Endodermal cell (in vitro differentiated cells): Measurements from ENCODE around the gene SEC11A. TPM values are rescaled to one million over a fixed set of nuclear protein-coding genes. Genes with fewer than 3 reads are reported as not detected.

ENCODE experiments used
- DNase-seq: peaks from one replicate; pipeline ENCODE4 v3.0.0-alpha.2; 2017
- H3K27ac ChIP-seq: 2 replicates; pipeline ENCODE4 v1.5.1; 2013; ENCODE audit warnings: mild to moderate bottlenecking, low read depth, low read length, moderate library complexity
- H3K27me3 ChIP-seq: 2 replicates; pipeline ENCODE4 v1.6.1; 2013; ENCODE audit warnings: mild to moderate bottlenecking, low read length, moderate library complexity; ENCODE audit not compliant: insufficient read depth, control insufficient read depth, poor library complexity, severe bottlenecking
- H3K36me3 ChIP-seq: 2 replicates; pipeline ENCODE4 v1.7.0; 2013; ENCODE audit warnings: mild to moderate bottlenecking, low read length, moderate library complexity; ENCODE audit not compliant: control insufficient read depth, insufficient read depth
- H3K4me1 ChIP-seq: one replicate; pipeline ENCODE4 v1.7.0; 2013; ENCODE audit warnings: low read length; ENCODE audit not compliant: control insufficient read depth, insufficient read depth
- H3K4me3 ChIP-seq: 2 replicates; pipeline ENCODE4 v1.5.1; 2013; ENCODE audit warnings: mild to moderate bottlenecking, low read length, moderate library complexity
- H3K9ac ChIP-seq: 2 replicates; pipeline ENCODE4 v1.6.1; 2013; ENCODE audit warnings: mild to moderate bottlenecking, low read length, moderate library complexity; ENCODE audit not compliant: poor library complexity, severe bottlenecking; ENCODE audit errors: extremely low read depth
- H3K9me3 ChIP-seq: 2 replicates; pipeline ENCODE4 v1.6.1; 2013; ENCODE audit warnings: mild to moderate bottlenecking, low read length, moderate library complexity; ENCODE audit not compliant: control insufficient read depth
- H3K27ac Mint-ChIP-seq: 2 replicates; pipeline ENCODE4 v1.8.0; 2020; ENCODE audit warnings: mixed read lengths
- H3K27me3 Mint-ChIP-seq: 2 replicates; pipeline ENCODE4 v1.8.0; 2021; ENCODE audit warnings: mild to moderate bottlenecking, mixed read lengths; ENCODE audit not compliant: insufficient read depth
- H3K36me3 Mint-ChIP-seq: 2 replicates; pipeline ENCODE4 v1.8.0; 2020; ENCODE audit warnings: low read depth, mixed read lengths
- H3K4me1 Mint-ChIP-seq: 2 replicates; pipeline ENCODE4 v1.8.0; 2020; ENCODE audit warnings: mixed read lengths
- H3K4me3 Mint-ChIP-seq: 2 replicates; pipeline ENCODE4 v1.8.0; 2020; ENCODE audit warnings: mild to moderate bottlenecking, moderate library complexity, mixed read lengths
- H3K9me3 Mint-ChIP-seq: 2 replicates; pipeline ENCODE4 v1.8.0; 2020; ENCODE audit warnings: mild to moderate bottlenecking, mixed read lengths
- CTCF ChIP-seq: fragments of 200-600 bp; sonication (generic); conservative IDR thresholded peaks from 2 replicates; pipeline ENCODE4 v1.5.0; 2021; ENCODE audit warnings: antibody characterized with exemption, mild to moderate bottlenecking
- WGBS, 2 experiments: methylation state at CpG; one replicate each; pipeline versions ENCODE4 v1.1.5 to v1.1.7; 2013; ENCODE audit warnings: missing lambda C conversion rate in 2 of 2, mixed read lengths in 1 of 2; ENCODE audit not compliant: insufficient coverage in 1 of 2, insufficient read length in 1 of 2; 5-methylcytosine and 5-hydroxymethylcytosine counted together
- total RNA-seq, 2 donors: library from RNA; stranded (reverse); fragmentation: NEBNext Ultra II Directional in 1 of 2; extraction: Animal tissue kit (Norgen Biotek cat#: 25700) in 1 of 2; gene quantifications; 2 replicates in 1 of 2; 3 replicates in 1 of 2; pipeline ENCODE4 v1.2.1, GENCODE V29; 2021

SEC11A gene
- total RNA-seq, 2 donors from 2014 or later, result 192 to 197 TPM

- H3K4me3 ChIP-seq, result no peak overlapping the region
- H3K27ac Mint-ChIP-seq, result peak overlapping the region; percentile 62
- H3K9me3 Mint-ChIP-seq, result no peaks in the 10 kb centered on the region
- no peaks in the 10 kb centered on the region for H3K4me1 ChIP-seq
- no peaks in the 10 kb centered on the region for H3K36me3 ChIP-seq
- H3K27me3 ChIP-seq, result no peaks in the 10 kb centered on the region
- H3K27ac ChIP-seq, result no peak overlapping the region
- no peaks in the 10 kb centered on the region for H3K36me3 Mint-ChIP-seq
- TF ChIP-seq CTCF, result no peak
- no peak for DNase-seq
- H3K9ac ChIP-seq, result no peak overlapping the region
- peaks cover 16% of the 10 kb centered on the region for H3K4me1 Mint-ChIP-seq
- no peak overlapping the region for H3K4me3 Mint-ChIP-seq
- no peaks in the 10 kb centered on the region for H3K27me3 Mint-ChIP-seq
- 83 to 100% methylated on average over 1 of the region's 1 CpG for WGBS, 2 experiments
- H3K9me3 ChIP-seq, result no peaks in the 10 kb centered on the region
Measured at GRCh38 chr15:84725001-84725491, 9.1 kb upstream of the SEC11A start.

GRCh38 chr15:84722628-84723027 lies 6.7 kb upstream of the SEC11A start:
- Histone ChIP-seq H3K9ac (no peak overlapping the region), H3K36me3 (no peaks in the 10 kb centered on the region), H3K27me3 (no peaks in the 10 kb centered on the region), H3K27ac (no peak overlapping the region), H3K4me3 (no peak overlapping the region), H3K4me1 (no peaks in the 10 kb centered on the region), H3K9me3 (no peaks in the 10 kb centered on the region)
- DNase-seq, result no peak
- H3K9me3 Mint-ChIP-seq, result no peaks in the 10 kb centered on the region
- TF ChIP-seq CTCF, result no peak
- H3K36me3 Mint-ChIP-seq, result no peaks in the 10 kb centered on the region
- H3K4me3 Mint-ChIP-seq, result no peak overlapping the region
- H3K27me3 Mint-ChIP-seq, result no peaks in the 10 kb centered on the region
- no peak overlapping the region for H3K27ac Mint-ChIP-seq
- WGBS, 2 experiments, result 91 to 100% methylated on average over 1 to 2 of the region's 2 CpGs
- H3K4me1 Mint-ChIP-seq, result peaks cover 16% of the 10 kb centered on the region

GRCh38 chr15:84721371-84721770 lies 5.4 kb upstream of the SEC11A start:
- H3K27me3 Mint-ChIP-seq, result no peaks in the 10 kb centered on the region
- H3K9ac ChIP-seq, result no peak overlapping the region
- no peak overlapping the region for H3K4me3 Mint-ChIP-seq
- WGBS, 2 experiments, result 67% methylated on average over 2 of the region's 2 CpGs; no CpG with 5 or more reads in 1 of the 2 experiments
- H3K27me3 ChIP-seq, result no peaks in the 10 kb centered on the region
- H3K4me1 ChIP-seq, result no peaks in the 10 kb centered on the region
- no peak for DNase-seq
- peaks cover 19% of the 10 kb centered on the region for H3K4me1 Mint-ChIP-seq
- H3K36me3 Mint-ChIP-seq, result no peaks in the 10 kb centered on the region
- no peaks in the 10 kb centered on the region for H3K9me3 ChIP-seq
- TF ChIP-seq CTCF, result no peak
- no peak overlapping the region for H3K27ac ChIP-seq
- no peaks in the 10 kb centered on the region for H3K9me3 Mint-ChIP-seq
- H3K36me3 ChIP-seq, result no peaks in the 10 kb centered on the region
- no peak overlapping the region for H3K4me3 ChIP-seq
- peak overlapping the region; percentile 77 for H3K27ac Mint-ChIP-seq
